Type B pancreatic cell (in vitro differentiated cells): ENCODE results near the gene TPD52L1. TPM values are rescaled to one million over a fixed set of nuclear protein-coding genes. Genes with fewer than 3 reads are reported as not detected.

Source experiments
- DNase-seq: peaks from one replicate; pipeline ENCODE4 v3.0.0; 2021; ENCODE audit warnings: mixed read lengths; ENCODE audit not compliant: unreplicated experiment; ENCODE audit errors: extremely low spot score
- H3K27ac Mint-ChIP-seq: 2 replicates; pipeline ENCODE4 v1.8.0; 2021; ENCODE audit warnings: mild to moderate bottlenecking, mixed read lengths
- H3K27me3 Mint-ChIP-seq: 2 replicates; pipeline ENCODE4 v1.8.0; 2021; ENCODE audit warnings: mixed read lengths
- H3K36me3 Mint-ChIP-seq: 2 replicates; pipeline ENCODE4 v1.8.0; 2021; ENCODE audit warnings: mixed read lengths
- H3K4me1 Mint-ChIP-seq: one replicate; pipeline ENCODE4 v1.8.0; 2021; ENCODE audit warnings: mixed read lengths; ENCODE audit not compliant: unreplicated experiment
- H3K4me3 Mint-ChIP-seq: 2 replicates; pipeline ENCODE4 v1.8.0; 2021; ENCODE audit warnings: mild to moderate bottlenecking, mixed read lengths
- H3K9me3 Mint-ChIP-seq: 2 replicates; pipeline ENCODE4 v1.8.0; 2021; ENCODE audit warnings: mixed read lengths
- total RNA-seq: library from RNA; stranded (reverse); gene quantifications from 2 replicates; pipeline ENCODE4 v1.2.1, GENCODE V29; 2021; ENCODE audit warnings: low replicate concordance
- TF ChIP-seq, protein P1 (sequence below): fragments of 200-600 bp; sonication (generic); conservative IDR thresholded peaks from 2 replicates; pipeline ENCODE4 v1.5.0; 2021; ENCODE audit warnings: antibody characterized with exemption, mild to moderate bottlenecking

TPD52L1 gene
- total RNA-seq, 1 donor from 2014 or later: 80.4 TPM

DNA sequence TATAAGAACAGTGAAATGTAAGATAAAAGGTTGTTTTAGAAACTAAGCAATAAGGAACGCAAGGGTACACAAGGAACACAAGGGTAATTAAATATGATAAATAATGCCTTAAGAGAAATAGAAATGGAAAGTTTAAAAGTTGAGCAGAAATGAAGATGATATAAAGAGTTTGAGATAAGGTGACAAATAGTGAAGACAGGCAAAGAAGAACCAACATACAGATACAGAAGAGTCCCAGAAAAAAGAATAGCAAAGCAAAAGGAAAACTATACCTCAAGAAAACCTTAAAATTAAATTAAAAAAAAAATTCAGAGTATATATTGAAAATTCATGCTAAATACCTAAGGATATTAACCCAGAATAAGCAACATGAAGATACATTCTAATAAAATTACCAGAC, 131.8 kb downstream of the TPD52L1 start:
- TF ChIP-seq, protein P1, sequence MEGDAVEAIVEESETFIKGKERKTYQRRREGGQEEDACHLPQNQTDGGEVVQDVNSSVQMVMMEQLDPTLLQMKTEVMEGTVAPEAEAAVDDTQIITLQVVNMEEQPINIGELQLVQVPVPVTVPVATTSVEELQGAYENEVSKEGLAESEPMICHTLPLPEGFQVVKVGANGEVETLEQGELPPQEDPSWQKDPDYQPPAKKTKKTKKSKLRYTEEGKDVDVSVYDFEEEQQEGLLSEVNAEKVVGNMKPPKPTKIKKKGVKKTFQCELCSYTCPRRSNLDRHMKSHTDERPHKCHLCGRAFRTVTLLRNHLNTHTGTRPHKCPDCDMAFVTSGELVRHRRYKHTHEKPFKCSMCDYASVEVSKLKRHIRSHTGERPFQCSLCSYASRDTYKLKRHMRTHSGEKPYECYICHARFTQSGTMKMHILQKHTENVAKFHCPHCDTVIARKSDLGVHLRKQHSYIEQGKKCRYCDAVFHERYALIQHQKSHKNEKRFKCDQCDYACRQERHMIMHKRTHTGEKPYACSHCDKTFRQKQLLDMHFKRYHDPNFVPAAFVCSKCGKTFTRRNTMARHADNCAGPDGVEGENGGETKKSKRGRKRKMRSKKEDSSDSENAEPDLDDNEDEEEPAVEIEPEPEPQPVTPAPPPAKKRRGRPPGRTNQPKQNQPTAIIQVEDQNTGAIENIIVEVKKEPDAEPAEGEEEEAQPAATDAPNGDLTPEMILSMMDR: no peak
- no peak for DNase-seq
- no peaks in the 10 kb centered on the region for H3K27me3 Mint-ChIP-seq
- H3K4me3 Mint-ChIP-seq: no peak overlapping the region
- H3K27ac Mint-ChIP-seq: no peak overlapping the region
- H3K9me3 Mint-ChIP-seq: peaks cover 18% of the 10 kb centered on the region
- H3K36me3 Mint-ChIP-seq: peaks cover 87% of the 10 kb centered on the region
- H3K4me1 Mint-ChIP-seq: no peaks in the 10 kb centered on the region

DNA sequence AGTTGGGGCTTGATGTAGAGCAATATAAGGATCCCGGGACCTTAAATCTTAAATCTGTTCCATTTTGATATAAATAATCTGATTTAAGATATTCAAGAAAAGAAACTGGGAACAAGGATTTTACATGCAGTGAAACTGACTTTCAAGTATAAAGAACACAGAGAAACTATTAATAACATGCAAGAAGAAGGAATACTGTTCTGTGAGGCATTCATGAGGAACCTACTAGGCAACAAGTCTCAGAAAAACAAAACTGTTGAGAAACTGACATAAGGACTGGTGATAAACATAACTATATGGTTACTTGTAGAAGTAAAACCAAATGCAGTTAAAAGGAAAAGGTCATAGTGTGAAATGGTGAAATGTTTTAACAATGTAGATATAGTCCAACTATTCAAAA, 132.4 kb downstream of the TPD52L1 start:
- TF ChIP-seq, protein P1: no peak
- no peak overlapping the region for H3K27ac Mint-ChIP-seq
- no peak for DNase-seq
- peaks cover 18% of the 10 kb centered on the region for H3K9me3 Mint-ChIP-seq
- no peaks in the 10 kb centered on the region for H3K27me3 Mint-ChIP-seq
- peaks cover 86% of the 10 kb centered on the region for H3K36me3 Mint-ChIP-seq
- no peaks in the 10 kb centered on the region for H3K4me1 Mint-ChIP-seq
- no peak overlapping the region for H3K4me3 Mint-ChIP-seq

DNA sequence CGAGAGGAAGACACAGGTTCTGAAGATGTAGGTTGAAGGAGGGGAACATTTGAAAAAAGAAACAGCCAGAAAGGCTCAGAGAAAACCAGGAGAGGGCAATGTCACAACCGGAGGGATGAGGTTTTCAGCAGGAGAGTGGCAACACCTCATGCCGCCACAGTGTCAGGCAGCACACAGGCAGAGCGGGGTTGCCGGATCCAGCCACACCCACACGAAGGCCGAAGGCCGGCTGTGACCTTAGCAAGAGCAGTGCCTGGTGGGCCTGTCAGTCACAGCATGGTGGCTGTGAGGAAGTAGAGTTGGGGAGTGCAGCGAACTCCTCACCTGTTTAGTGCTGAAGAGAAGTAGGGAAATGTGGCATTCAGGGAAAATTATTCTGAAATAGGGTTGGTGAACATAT, 134.1 kb downstream of the TPD52L1 start:
- TF ChIP-seq, protein P1: no peak
- Mint-ChIP-seq H3K27ac (no peak overlapping the region), H3K27me3 (no peaks in the 10 kb centered on the region), H3K4me3 (no peak overlapping the region), H3K4me1 (peaks cover 4% of the 10 kb centered on the region), H3K36me3 (peaks cover 86% of the 10 kb centered on the region), H3K9me3 (peaks cover 11% of the 10 kb centered on the region)
- DNase-seq: no peak

DNA sequence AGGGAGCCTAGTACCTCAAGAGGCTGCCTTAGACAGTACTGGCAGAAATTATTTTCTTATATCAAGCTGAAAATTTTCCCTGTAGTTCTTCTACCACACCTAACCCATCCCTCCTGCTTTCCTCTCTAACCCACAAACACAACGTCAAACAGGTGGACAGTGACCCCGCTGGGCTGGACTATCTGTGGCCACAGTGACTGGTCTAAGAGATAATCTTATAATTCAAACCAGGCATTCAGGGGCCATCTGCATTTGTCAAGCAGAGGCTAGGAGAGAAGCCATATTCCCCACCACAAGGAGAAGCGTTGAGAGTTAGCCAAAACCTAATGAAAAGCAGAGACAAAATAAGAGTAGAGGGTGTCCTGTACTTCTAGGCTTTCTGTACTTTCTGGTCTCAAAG, 140.0 kb downstream of the TPD52L1 start:
- TF ChIP-seq, protein P1: no peak
- H3K36me3 Mint-ChIP-seq: peaks cover 71% of the 10 kb centered on the region
- H3K4me1 Mint-ChIP-seq: peaks cover 17% of the 10 kb centered on the region
- H3K27ac Mint-ChIP-seq: no peak overlapping the region
- no peaks in the 10 kb centered on the region for H3K27me3 Mint-ChIP-seq
- no peak for DNase-seq
- no peaks in the 10 kb centered on the region for H3K9me3 Mint-ChIP-seq
- no peak overlapping the region for H3K4me3 Mint-ChIP-seq

DNA sequence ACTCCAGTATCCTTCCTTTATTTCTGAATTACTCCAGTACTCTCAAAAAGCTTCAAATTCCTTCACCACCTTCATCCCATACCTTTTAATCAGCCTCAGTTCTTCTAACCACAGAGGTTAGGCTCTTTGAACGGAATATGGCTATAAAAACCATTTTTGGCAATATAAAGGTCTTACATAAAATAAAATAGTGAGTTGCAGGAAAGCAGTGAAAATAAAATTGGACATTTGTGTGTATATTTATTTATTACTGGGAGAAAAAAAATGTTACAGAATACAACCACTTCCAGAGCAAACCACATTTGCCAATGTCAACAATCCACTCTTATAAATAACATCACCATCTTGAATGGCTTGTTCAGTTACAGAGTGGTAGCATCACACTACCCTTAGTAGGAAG, 140.5 kb downstream of the TPD52L1 start:
- Mint-ChIP-seq H3K27ac (no peak overlapping the region), H3K36me3 (peaks cover 73% of the 10 kb centered on the region)
- no peak for DNase-seq

More for the DNA sequence above, 140.5 kb downstream of the TPD52L1 start:
- Mint-ChIP-seq H3K4me3 (no peak overlapping the region), H3K27me3 (no peaks in the 10 kb centered on the region), H3K9me3 (no peaks in the 10 kb centered on the region), H3K4me1 (peaks cover 17% of the 10 kb centered on the region)
- TF ChIP-seq, protein P1: no peak
